ENCODE measurements around the gene OR5K4. TPM values are rescaled to one million over a fixed set of nuclear protein-coding genes. Genes with fewer than 3 reads are reported as not detected.

The OR5K4 gene
- total and polyA plus RNA-seq, 8 donors: not detected

- TF ChIP-seq, protein P1, sequence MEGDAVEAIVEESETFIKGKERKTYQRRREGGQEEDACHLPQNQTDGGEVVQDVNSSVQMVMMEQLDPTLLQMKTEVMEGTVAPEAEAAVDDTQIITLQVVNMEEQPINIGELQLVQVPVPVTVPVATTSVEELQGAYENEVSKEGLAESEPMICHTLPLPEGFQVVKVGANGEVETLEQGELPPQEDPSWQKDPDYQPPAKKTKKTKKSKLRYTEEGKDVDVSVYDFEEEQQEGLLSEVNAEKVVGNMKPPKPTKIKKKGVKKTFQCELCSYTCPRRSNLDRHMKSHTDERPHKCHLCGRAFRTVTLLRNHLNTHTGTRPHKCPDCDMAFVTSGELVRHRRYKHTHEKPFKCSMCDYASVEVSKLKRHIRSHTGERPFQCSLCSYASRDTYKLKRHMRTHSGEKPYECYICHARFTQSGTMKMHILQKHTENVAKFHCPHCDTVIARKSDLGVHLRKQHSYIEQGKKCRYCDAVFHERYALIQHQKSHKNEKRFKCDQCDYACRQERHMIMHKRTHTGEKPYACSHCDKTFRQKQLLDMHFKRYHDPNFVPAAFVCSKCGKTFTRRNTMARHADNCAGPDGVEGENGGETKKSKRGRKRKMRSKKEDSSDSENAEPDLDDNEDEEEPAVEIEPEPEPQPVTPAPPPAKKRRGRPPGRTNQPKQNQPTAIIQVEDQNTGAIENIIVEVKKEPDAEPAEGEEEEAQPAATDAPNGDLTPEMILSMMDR (IDR thresholded peaks at IDR 0.05): no peak
- no peak overlapping the region for H3K27ac ChIP-seq
- no peaks in the 10 kb centered on the region for H3K27me3 ChIP-seq
- H3K4me3 ChIP-seq: no peak overlapping the region
- ATAC-seq (no peak), DNase-seq (no peak)
- H3K9me3 ChIP-seq: peaks cover 0 to 7% of the 10 kb centered on the region in 2 donors
- H3K4me1 ChIP-seq: no peaks in the 10 kb centered on the region
- H3K36me3 ChIP-seq: no peaks in the 10 kb centered on the region
- intact Hi-C loops (cut with DNase I): no loop called here
These were observed 14.0 kb downstream of the OR5K4 start for GRCh38 chr3:98367464-98368246.

GRCh38 chr3:98371186-98371585 is 17.5 kb downstream of the OR5K4 start:
- TF ChIP-seq, protein P1 (IDR thresholded peaks at IDR 0.05): no peak
- no peaks in the 10 kb centered on the region for H3K9me3 ChIP-seq
- no peaks in the 10 kb centered on the region for H3K36me3 ChIP-seq
- intact Hi-C loops (cut with DNase I): no loop called here
- H3K27ac ChIP-seq: no peak overlapping the region
- DNase-seq: no peak
- no peak overlapping the region for H3K4me3 ChIP-seq
- no peaks in the 10 kb centered on the region for H3K4me1 ChIP-seq
- H3K27me3 ChIP-seq: no peaks in the 10 kb centered on the region
- no peak for ATAC-seq

- Histone ChIP-seq H3K9me3 (no peaks in the 10 kb centered on the region), H3K27me3 (no peaks in the 10 kb centered on the region), H3K36me3 (no peaks in the 10 kb centered on the region), H3K4me1 (no peaks in the 10 kb centered on the region), H3K4me3 (no peak overlapping the region), H3K27ac (no peak overlapping the region)
- no peak for DNase-seq
- ATAC-seq: no peak
- TF ChIP-seq, protein P1 (IDR thresholded peaks at IDR 0.05): no peak
- intact Hi-C loops (cut with DNase I): no loop called here
These were observed 18.2 kb downstream of the OR5K4 start for GRCh38 chr3:98371853-98372252.

- no peaks in the 10 kb centered on the region for H3K36me3 ChIP-seq
- H3K27me3 ChIP-seq: no peaks in the 10 kb centered on the region
- no peaks in the 10 kb centered on the region for H3K4me1 ChIP-seq
- TF ChIP-seq, protein P1 (IDR thresholded peaks at IDR 0.05): no peak
- ATAC-seq (no peak), DNase-seq (no peak)
- no peaks in the 10 kb centered on the region for H3K9me3 ChIP-seq
- H3K27ac ChIP-seq: no peak overlapping the region
- no peak overlapping the region for H3K4me3 ChIP-seq
- intact Hi-C loops (cut with DNase I): no loop called here
These were observed 18.8 kb downstream of the OR5K4 start for GRCh38 chr3:98372445-98372844.

- Histone ChIP-seq H3K4me1 (no peaks in the 10 kb centered on the region), H3K9me3 (no peaks in the 10 kb centered on the region), H3K4me3 (no peak overlapping the region), H3K27me3 (no peaks in the 10 kb centered on the region), H3K27ac (no peak overlapping the region), H3K36me3 (no peaks in the 10 kb centered on the region)
- ATAC-seq: no peak
- intact Hi-C loops (cut with DNase I): no loop called here
- TF ChIP-seq, protein P1 (IDR thresholded peaks at IDR 0.05): no peak
- no peak for DNase-seq
These were observed 23.0 kb downstream of the OR5K4 start for GRCh38 chr3:98376631-98377030.

All from left lung (tissue), 10 donors.